Testis (tissue), 2 donors: ENCODE results near the gene CEP55.

Source experiments
- POLR2A ChIP-seq: fragments of 450-650 bp; IDR thresholded peaks from one replicate; pipeline ENCODE4 v1.6.1; 2017; ENCODE audit warnings: antibody characterized with exemption, mild to moderate bottlenecking, moderate library complexity
- TF ChIP-seq, protein P1 (sequence below), 3 experiments: fragments of 450-650 bp in 2 of 3; fragments of 200-600 bp in 1 of 3; sonication (generic) in 1 of 3; IDR thresholded peaks; one replicate each; pipeline ENCODE4 v1.5.1; 2016 to 2019; ENCODE audit warnings: antibody characterized with exemption in 3 of 3, mild to moderate bottlenecking in 2 of 3, moderate library complexity in 1 of 3

DNA sequence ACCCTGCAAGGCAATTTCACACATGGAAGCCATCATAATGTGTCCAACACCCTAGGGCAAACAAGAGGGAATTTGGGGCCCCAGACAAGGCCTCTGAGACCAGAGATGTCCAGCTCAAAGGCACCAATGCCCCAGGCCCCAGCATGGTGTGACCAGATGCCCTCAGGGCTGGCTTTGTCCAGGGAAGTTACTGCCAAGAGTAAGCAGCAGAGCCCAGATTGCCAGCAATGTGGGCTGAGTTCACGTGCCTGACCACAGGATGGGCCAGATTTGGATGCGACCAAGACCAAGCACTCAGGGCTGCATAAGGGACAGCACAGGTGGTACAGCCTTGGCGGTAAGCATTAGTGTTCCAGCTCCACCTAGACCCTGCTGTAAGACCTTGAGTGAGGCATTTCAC lies 27.0 kb upstream of the CEP55 start:
- TF ChIP-seq, protein P1, sequence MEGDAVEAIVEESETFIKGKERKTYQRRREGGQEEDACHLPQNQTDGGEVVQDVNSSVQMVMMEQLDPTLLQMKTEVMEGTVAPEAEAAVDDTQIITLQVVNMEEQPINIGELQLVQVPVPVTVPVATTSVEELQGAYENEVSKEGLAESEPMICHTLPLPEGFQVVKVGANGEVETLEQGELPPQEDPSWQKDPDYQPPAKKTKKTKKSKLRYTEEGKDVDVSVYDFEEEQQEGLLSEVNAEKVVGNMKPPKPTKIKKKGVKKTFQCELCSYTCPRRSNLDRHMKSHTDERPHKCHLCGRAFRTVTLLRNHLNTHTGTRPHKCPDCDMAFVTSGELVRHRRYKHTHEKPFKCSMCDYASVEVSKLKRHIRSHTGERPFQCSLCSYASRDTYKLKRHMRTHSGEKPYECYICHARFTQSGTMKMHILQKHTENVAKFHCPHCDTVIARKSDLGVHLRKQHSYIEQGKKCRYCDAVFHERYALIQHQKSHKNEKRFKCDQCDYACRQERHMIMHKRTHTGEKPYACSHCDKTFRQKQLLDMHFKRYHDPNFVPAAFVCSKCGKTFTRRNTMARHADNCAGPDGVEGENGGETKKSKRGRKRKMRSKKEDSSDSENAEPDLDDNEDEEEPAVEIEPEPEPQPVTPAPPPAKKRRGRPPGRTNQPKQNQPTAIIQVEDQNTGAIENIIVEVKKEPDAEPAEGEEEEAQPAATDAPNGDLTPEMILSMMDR (IDR thresholded peaks at IDR 0.05), result no peak
- TF ChIP-seq POLR2A, result no peak
